ENCODE data around the gene WDR7.

- TF ChIP-seq, protein P1, sequence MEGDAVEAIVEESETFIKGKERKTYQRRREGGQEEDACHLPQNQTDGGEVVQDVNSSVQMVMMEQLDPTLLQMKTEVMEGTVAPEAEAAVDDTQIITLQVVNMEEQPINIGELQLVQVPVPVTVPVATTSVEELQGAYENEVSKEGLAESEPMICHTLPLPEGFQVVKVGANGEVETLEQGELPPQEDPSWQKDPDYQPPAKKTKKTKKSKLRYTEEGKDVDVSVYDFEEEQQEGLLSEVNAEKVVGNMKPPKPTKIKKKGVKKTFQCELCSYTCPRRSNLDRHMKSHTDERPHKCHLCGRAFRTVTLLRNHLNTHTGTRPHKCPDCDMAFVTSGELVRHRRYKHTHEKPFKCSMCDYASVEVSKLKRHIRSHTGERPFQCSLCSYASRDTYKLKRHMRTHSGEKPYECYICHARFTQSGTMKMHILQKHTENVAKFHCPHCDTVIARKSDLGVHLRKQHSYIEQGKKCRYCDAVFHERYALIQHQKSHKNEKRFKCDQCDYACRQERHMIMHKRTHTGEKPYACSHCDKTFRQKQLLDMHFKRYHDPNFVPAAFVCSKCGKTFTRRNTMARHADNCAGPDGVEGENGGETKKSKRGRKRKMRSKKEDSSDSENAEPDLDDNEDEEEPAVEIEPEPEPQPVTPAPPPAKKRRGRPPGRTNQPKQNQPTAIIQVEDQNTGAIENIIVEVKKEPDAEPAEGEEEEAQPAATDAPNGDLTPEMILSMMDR (IDR thresholded peaks at IDR 0.05), result no peak
- no peak for TF ChIP-seq KDM1A (IDR thresholded peaks at IDR 0.05; ENCODE audit: low read depth)
- no peak for TF ChIP-seq CEBPB (IDR thresholded peaks at IDR 0.05)
- TF ChIP-seq, protein P2, sequence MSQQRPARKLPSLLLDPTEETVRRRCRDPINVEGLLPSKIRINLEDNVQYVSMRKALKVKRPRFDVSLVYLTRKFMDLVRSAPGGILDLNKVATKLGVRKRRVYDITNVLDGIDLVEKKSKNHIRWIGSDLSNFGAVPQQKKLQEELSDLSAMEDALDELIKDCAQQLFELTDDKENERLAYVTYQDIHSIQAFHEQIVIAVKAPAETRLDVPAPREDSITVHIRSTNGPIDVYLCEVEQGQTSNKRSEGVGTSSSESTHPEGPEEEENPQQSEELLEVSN (IDR thresholded peaks at IDR 0.05; ENCODE audit: borderline replicate concordance, low read depth), result no peak
- no peak for TF ChIP-seq POLR2A (IDR thresholded peaks at IDR 0.05; ENCODE audit: low read length)
- no peak for TF ChIP-seq EP300 (IDR thresholded peaks at IDR 0.05)
- TF ChIP-seq HDAC2 (IDR thresholded peaks at IDR 0.05), result no peak
- no peak for TF ChIP-seq FOSL2 (IDR thresholded peaks at IDR 0.05)
- TF ChIP-seq FOSL2 (CRISPR knock-in tag; IDR thresholded peaks at IDR 0.05), result no peak
- no peak for TF ChIP-seq ESRRA (IDR thresholded peaks at IDR 0.05; ENCODE audit: borderline replicate concordance, low read length)
- no peak for TF ChIP-seq HOXA7 (CRISPR knock-in tag; IDR thresholded peaks at IDR 0.05)
- TF ChIP-seq BCL3 (IDR thresholded peaks at IDR 0.05), result no peak
Measured at GRCh38 chr18:56861244-56861643, 210.1 kb downstream of the WDR7 start.

All from A549 (cell line).